ENCODE data around the gene TRABD2A.

Gene TRABD2A

DNA sequence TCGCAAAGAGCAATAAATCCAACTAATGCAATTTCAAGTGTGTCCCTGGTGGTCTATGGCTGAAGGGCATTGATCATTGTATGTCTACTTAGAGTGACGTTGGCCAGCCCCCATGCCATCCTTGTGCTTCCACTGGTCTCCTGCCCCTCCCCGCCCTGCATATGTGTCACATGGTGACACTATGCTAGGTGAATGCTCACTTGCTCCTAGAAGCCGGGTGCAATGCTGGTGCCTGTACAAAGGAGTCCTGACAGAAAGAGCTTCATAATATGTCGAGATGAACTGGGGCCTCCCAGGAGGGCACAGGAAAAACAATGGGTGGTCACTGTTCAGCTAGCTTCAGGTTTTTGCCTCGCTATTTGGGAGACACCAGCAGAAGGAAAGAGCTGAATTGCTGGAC lies 5.9 kb upstream of the TRABD2A start:
- no peak for DNase-seq (ENCODE audit: low read depth in 1 of 2, low spot score in 1 of 2)
- TF ChIP-seq CTCF (IDR thresholded peaks at IDR 0.05; ENCODE audit: insufficient read depth, low read length) (no peak), REST (IDR thresholded peaks at IDR 0.05; ENCODE audit: insufficient replicate concordance, low read depth) (no peak), GABPA (IDR thresholded peaks at IDR 0.05; ENCODE audit: low read depth) (no peak), SPI1 (IDR thresholded peaks at IDR 0.05; ENCODE audit: borderline replicate concordance, low read depth) (no peak)
- H3K27ac ChIP-seq (replicated peaks), result no peak overlapping the region
- H3K27me3 ChIP-seq (ENCODE audit: insufficient read depth, poor library complexity, severe bottlenecking), result peaks cover 2% of the 10 kb centered on the region
- no peak overlapping the region for H3K4me3 ChIP-seq (replicated peaks; ENCODE audit: insufficient read depth, low read length)

- DNase-seq (ENCODE audit: low read depth in 1 of 2, low spot score in 1 of 2), result no peak
- no peak overlapping the region for H3K27ac ChIP-seq (replicated peaks)
- H3K27me3 ChIP-seq (ENCODE audit: insufficient read depth, poor library complexity, severe bottlenecking), result peaks cover 17% of the 10 kb centered on the region
- no peak overlapping the region for H3K4me3 ChIP-seq (replicated peaks; ENCODE audit: insufficient read depth, low read length)
- TF ChIP-seq REST (IDR thresholded peaks at IDR 0.05; ENCODE audit: insufficient replicate concordance, low read depth) (no peak), CTCF (IDR thresholded peaks at IDR 0.05; ENCODE audit: insufficient read depth, low read length) (no peak), SPI1 (IDR thresholded peaks at IDR 0.05; ENCODE audit: borderline replicate concordance, low read depth) (no peak), GABPA (IDR thresholded peaks at IDR 0.05; ENCODE audit: low read depth) (no peak), POLR2AphosphoS5 (IDR thresholded peaks at IDR 0.05; ENCODE audit: low read depth) (no peak)
These were observed 4.2 kb upstream of the TRABD2A start for GRCh38 chr2:84885111-84885510.

DNA sequence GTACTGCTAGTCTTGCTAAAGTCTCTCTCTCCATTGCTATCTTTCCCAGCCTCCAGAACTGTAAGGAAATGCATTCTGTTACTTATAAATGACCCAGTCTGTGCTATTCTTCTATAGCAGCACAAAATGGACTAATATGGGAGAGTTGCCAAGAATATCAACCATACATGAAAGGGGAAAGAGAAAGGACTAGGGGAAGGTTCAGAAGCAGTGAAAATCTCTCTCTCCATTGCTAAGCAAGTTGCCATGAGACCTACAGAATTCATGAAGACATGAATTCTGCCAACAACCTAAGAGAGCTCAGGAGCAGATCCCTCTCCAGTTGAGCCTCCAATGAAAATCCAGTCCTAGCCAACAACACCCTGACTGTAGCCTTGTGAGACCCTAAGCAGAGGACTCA lies 3.6 kb upstream of the TRABD2A start:
- no peak overlapping the region for H3K4me3 ChIP-seq (replicated peaks; ENCODE audit: insufficient read depth, low read length)
- H3K27ac ChIP-seq (replicated peaks), result no peak overlapping the region
- no peak for TF ChIP-seq GABPA (IDR thresholded peaks at IDR 0.05; ENCODE audit: low read depth)
- TF ChIP-seq POLR2AphosphoS5 (IDR thresholded peaks at IDR 0.05; ENCODE audit: low read depth), result no peak
- no peak for TF ChIP-seq REST (IDR thresholded peaks at IDR 0.05; ENCODE audit: insufficient replicate concordance, low read depth)
- no peak for TF ChIP-seq CTCF (IDR thresholded peaks at IDR 0.05; ENCODE audit: insufficient read depth, low read length)
- TF ChIP-seq SPI1 (IDR thresholded peaks at IDR 0.05; ENCODE audit: borderline replicate concordance, low read depth), result no peak
- H3K27me3 ChIP-seq (ENCODE audit: insufficient read depth, poor library complexity, severe bottlenecking), result peaks cover 22% of the 10 kb centered on the region
- DNase-seq (ENCODE audit: low read depth in 1 of 2, low spot score in 1 of 2), result no peak
